ENCODE results near the gene TMEM207.
A peak's percentile ranks its signal among the peaks of the same experiment; 100 is the strongest.

Gene TMEM207

GRCh38 chr3:190443257-190443656 is 6.4 kb downstream of the TMEM207 start:
- no peak for DNase-seq

GRCh38 chr3:190442240-190442639 is 7.5 kb downstream of the TMEM207 start:
- DNase-seq = no peak

GRCh38 chr3:190436331-190436730 is 13.4 kb downstream of the TMEM207 start:
- DNase-seq = no peak

- DNase-seq = no peak
Observed at GRCh38 chr3:190435618-190436017, 14.1 kb downstream of the TMEM207 start.

- DNase-seq = no peak
Observed at GRCh38 chr3:190433626-190434025, 16.1 kb downstream of the TMEM207 start.

- no peak for DNase-seq
Observed at GRCh38 chr3:190432216-190432615, 17.5 kb downstream of the TMEM207 start.

- no peak for DNase-seq
Observed at GRCh38 chr3:190430906-190431305, 18.8 kb downstream of the TMEM207 start.

- no peak for DNase-seq
Observed at GRCh38 chr3:190429681-190430080, 20.0 kb downstream of the TMEM207 start.

- no peak for DNase-seq
Observed at GRCh38 chr3:190426806-190427507, 22.7 kb downstream of the TMEM207 start.

- DNase-seq = no peak
Observed at GRCh38 chr3:190425833-190426232, 23.9 kb downstream of the TMEM207 start.

GRCh38 chr3:190424478-190425439 is 24.9 kb downstream of the TMEM207 start:
- peak; percentile 53 to 59 for DNase-seq

- no peak for DNase-seq
Observed at GRCh38 chr3:190424108-190424477, 25.6 kb downstream of the TMEM207 start.

- DNase-seq = no peak
Observed at GRCh38 chr3:190414297-190414696, 35.4 kb downstream of the TMEM207 start.

GRCh38 chr3:190404715-190405114 is 45.0 kb downstream of the TMEM207 start:
- DNase-seq = no peak

- no peak for DNase-seq
Observed at GRCh38 chr3:190401963-190402362, 47.7 kb downstream of the TMEM207 start.

GRCh38 chr3:190399677-190400076 is 50.0 kb downstream of the TMEM207 start:
- no peak for DNase-seq

GRCh38 chr3:190397889-190398288 is 51.8 kb downstream of the TMEM207 start:
- DNase-seq = no peak

GRCh38 chr3:190396001-190396400 is 53.7 kb downstream of the TMEM207 start:
- no peak for DNase-seq

- DNase-seq = no peak
Observed at GRCh38 chr3:190388703-190389102, 61.0 kb downstream of the TMEM207 start.

- DNase-seq = no peak
Observed at GRCh38 chr3:190387578-190388213, 62.0 kb downstream of the TMEM207 start, which contains the start of gene CLDN16. Gene CLDN16 (plus strand): TSS chr3:190388163. CDS start chr3:190388330, 167 bp downstream.

GRCh38 chr3:190385731-190386688 is 63.7 kb downstream of the TMEM207 start:
- DNase-seq = no peak

GRCh38 chr3:190384309-190384756 is 65.4 kb downstream of the TMEM207 start:
- DNase-seq = peak; percentile 3
